H1 (cell line): Measurements from ENCODE around the gene TPRG1L. TPM values are rescaled to one million over a fixed set of nuclear protein-coding genes. Genes with fewer than 3 reads are reported as not detected.

Experiments
- CTCF ChIA-PET: fragments of 300-600 bp; sonication (Branson Sonifier 250); formaldehyde crosslinking; loops from one replicate; lab custom pipeline; 2021; ENCODE audit not compliant: partially characterized antibody; lab: Charles Lee
- POLR2A ChIA-PET: fragments of 300-600 bp; sonication (Branson Sonifier 250); formaldehyde crosslinking; loops from one replicate; lab custom pipeline; 2021; ENCODE audit warnings: inconsistent platforms; ENCODE audit not compliant: partially characterized antibody; lab: Charles Lee
- DNase-seq, 2 experiments: peaks; one replicate each; pipeline versions ENCODE4 v3.0.0 to v3.0.0-alpha.2; 2010 to 2022; ENCODE audit warnings: low spot score in 2 of 2, low read depth in 1 of 2, mixed read lengths in 1 of 2
- FAIRE-seq: peaks from 2 replicates; lab custom pipeline; 2011; peaks lifted over from hg19 to GRCh38; lab: Jason Lieb, UNC
- H2AFZ ChIP-seq: 2 replicates; pipeline ENCODE4 v1.8.1; 2012; ENCODE audit warnings: low read length, inconsistent platforms
- H2AK5ac ChIP-seq: 2 replicates; pipeline ENCODE4 v1.6.1; 2013; ENCODE audit warnings: low read depth, low read length
- H2BK120ac ChIP-seq: replicated peaks from 2 replicates; pipeline ENCODE3; 2013; ENCODE audit warnings: low read depth, low read length, inconsistent platforms
- H2BK12ac ChIP-seq: 2 replicates; pipeline ENCODE4 v1.6.1; 2013; ENCODE audit warnings: low read depth, low read length
- H2BK15ac ChIP-seq: 2 replicates; pipeline ENCODE4 v1.6.1; 2013; ENCODE audit warnings: low read length
- H2BK20ac ChIP-seq: 2 replicates; pipeline ENCODE4 v1.6.1; 2013; ENCODE audit warnings: low read length
- H2BK5ac ChIP-seq: 2 replicates; pipeline ENCODE4 v1.6.1; 2013; ENCODE audit warnings: low read depth, low read length
- H3K14ac ChIP-seq: 2 replicates; pipeline ENCODE4 v1.6.1; 2013; ENCODE audit warnings: inconsistent platforms; ENCODE audit not compliant: insufficient read length
- H3K18ac ChIP-seq: 2 replicates; pipeline ENCODE4 v1.6.1; 2013; ENCODE audit warnings: low read length; ENCODE audit errors: extremely low read depth
- H3K23ac ChIP-seq: 2 replicates; pipeline ENCODE4 v1.6.1; 2013; ENCODE audit warnings: inconsistent platforms; ENCODE audit not compliant: insufficient read length
- H3K23me2 ChIP-seq: 2 replicates; pipeline ENCODE4 v1.6.1; 2013; ENCODE audit warnings: low read depth, low read length
- H3K27ac ChIP-seq: 2 replicates; pipeline ENCODE4 v1.6.1; 2011; ENCODE audit warnings: low read depth, low read length, inconsistent platforms
- H3K27me3 ChIP-seq, 4 experiments: replicated peaks in 1 of 4; 1 replicate in 1 of 4; 2 replicates in 3 of 4; pipeline versions ENCODE4 v1.6.1 to v1.8.1; 2011 to 2013; ENCODE audit warnings: low read length in 3 of 4, mild to moderate bottlenecking in 3 of 4, inconsistent platforms in 2 of 4, mixed read lengths in 2 of 4, moderate library complexity in 1 of 4; ENCODE audit not compliant: control insufficient read depth in 3 of 4, insufficient read depth in 3 of 4; ENCODE audit errors: extremely low read depth in 1 of 4
- H3K36me3 ChIP-seq, 4 experiments: 2 replicates each; pipeline versions ENCODE4 v1.6.1 to v1.8.1; 2011 to 2013; ENCODE audit warnings: mild to moderate bottlenecking in 4 of 4, low read length in 3 of 4, moderate library complexity in 2 of 4, control low read depth in 1 of 4, inconsistent platforms in 1 of 4; ENCODE audit not compliant: insufficient read depth in 4 of 4, control insufficient read depth in 2 of 4
- H3K4ac ChIP-seq: replicated peaks from 2 replicates; pipeline ENCODE3; 2013; ENCODE audit warnings: low read length, low read depth, mixed read lengths, inconsistent platforms; ENCODE audit not compliant: insufficient read length
- H3K4me1 ChIP-seq, 4 experiments: replicated peaks in 1 of 4; 1 replicate in 1 of 4; 2 replicates in 3 of 4; pipeline versions ENCODE4 v1.6.1 to v1.8.1; 2011 to 2013; ENCODE audit warnings: low read length in 3 of 4, inconsistent platforms in 2 of 4, mixed read lengths in 1 of 4; ENCODE audit not compliant: insufficient read depth in 4 of 4, control insufficient read depth in 3 of 4
- H3K4me2 ChIP-seq, 2 experiments: 2 replicates each; pipeline versions ENCODE4 v1.6.1 to v1.8.1; 2011 to 2013; ENCODE audit warnings: low read depth in 2 of 2, low read length in 2 of 2, control low read depth in 1 of 2, inconsistent platforms in 1 of 2, mild to moderate bottlenecking in 1 of 2; ENCODE audit not compliant: insufficient read depth in 1 of 2
- H3K4me3 ChIP-seq, 4 experiments: fragments of 200-600, 300-600 bp in 1 of 4; sonication (generic), shearing (Covaris generic), sonication (Bioruptor Twin) in 1 of 4; 2 replicates each; pipeline versions ENCODE4 v1.5.1 to v1.8.1; 2011 to 2016; ENCODE audit warnings: low read length in 4 of 4, low read depth in 3 of 4, control low read depth in 2 of 4, inconsistent platforms in 2 of 4, mild to moderate bottlenecking in 2 of 4, mixed read lengths in 1 of 4, moderate library complexity in 1 of 4; ENCODE audit not compliant: insufficient read depth in 2 of 4; ENCODE audit errors: extremely low read depth in 1 of 4
- H3K56ac ChIP-seq: replicated peaks from 2 replicates; pipeline ENCODE3; 2013; ENCODE audit warnings: low read depth, mild to moderate bottlenecking, mixed read lengths, low read length, inconsistent platforms; ENCODE audit not compliant: insufficient read length
- H3K79me1 ChIP-seq: 2 replicates; pipeline ENCODE4 v1.6.1; 2013; ENCODE audit warnings: low read depth, low read length, control low read depth
- H3K79me2 ChIP-seq, 2 experiments: 2 replicates each; pipeline versions ENCODE4 v1.6.1 to v1.8.1; 2012 to 2013; ENCODE audit warnings: low read length in 2 of 2, mild to moderate bottlenecking in 2 of 2, inconsistent platforms in 1 of 2; ENCODE audit not compliant: insufficient read depth in 2 of 2, control insufficient read depth in 1 of 2
- H3K9ac ChIP-seq, 4 experiments: replicated peaks in 1 of 4; 1 replicate in 1 of 4; 2 replicates in 3 of 4; pipeline versions ENCODE4 v1.6.1 to v1.8.1; 2011 to 2013; ENCODE audit warnings: low read depth in 3 of 4, low read length in 3 of 4, control low read depth in 2 of 4, mild to moderate bottlenecking in 2 of 4, moderate library complexity in 2 of 4, inconsistent platforms in 1 of 4; ENCODE audit errors: extremely low read depth in 1 of 4
- H3K9me3 ChIP-seq, 2 experiments: 2 replicates each; pipeline versions ENCODE4 v1.6.1 to v1.8.1; 2012 to 2013; ENCODE audit warnings: mild to moderate bottlenecking in 2 of 2, moderate library complexity in 2 of 2, control low read depth in 1 of 2, inconsistent platforms in 1 of 2, low read depth in 1 of 2, low read length in 1 of 2, mixed read lengths in 1 of 2; ENCODE audit not compliant: insufficient read depth in 2 of 2
- H4K20me1 ChIP-seq, 2 experiments: replicated peaks in 1 of 2; 2 replicates each; pipeline versions ENCODE3 to v1.8.1; 2011 to 2013; ENCODE audit warnings: inconsistent platforms in 2 of 2, low read length in 2 of 2, mild to moderate bottlenecking in 1 of 2; ENCODE audit not compliant: insufficient read depth in 2 of 2, control insufficient read depth in 1 of 2
- H4K5ac ChIP-seq: 2 replicates; pipeline ENCODE4 v1.6.1; 2013; ENCODE audit warnings: low read length, low read depth, mixed read lengths, inconsistent platforms; ENCODE audit not compliant: insufficient read length
- H4K8ac ChIP-seq: 2 replicates; pipeline ENCODE4 v1.8.0; 2013; ENCODE audit warnings: mild to moderate bottlenecking, moderate library complexity, low read length, inconsistent platforms; ENCODE audit not compliant: insufficient read depth; ENCODE audit errors: extremely low read depth
- H4K91ac ChIP-seq: replicated peaks from 2 replicates; pipeline ENCODE3; 2013; ENCODE audit warnings: low read length, mixed read lengths, inconsistent platforms; ENCODE audit not compliant: insufficient read length
- BACH1 ChIP-seq: IDR thresholded peaks from 2 replicates; pipeline ENCODE4 v1.6.1; 2012; ENCODE audit warnings: low read length, improper control_type of control experiment
- CTBP2 ChIP-seq: IDR thresholded peaks from 2 replicates; pipeline ENCODE4 v1.7.0; 2011; ENCODE audit warnings: borderline replicate concordance, mild to moderate bottlenecking, moderate library complexity, mixed read lengths, low read length; ENCODE audit not compliant: insufficient read depth, insufficient read length
- EZH2 ChIP-seq: fragments of 200-600 bp; sonication (generic); IDR thresholded peaks from 2 replicates; pipeline ENCODE4 v1.7.1; 2012; ENCODE audit warnings: low read depth, mild to moderate bottlenecking, moderate library complexity, low read length, inconsistent platforms; ENCODE audit not compliant: severe bottlenecking
- PHF8 ChIP-seq: fragments of 200-600 bp; sonication (generic); conservative IDR thresholded peaks from 2 replicates; pipeline ENCODE4 v1.7.1; 2012; ENCODE audit warnings: low read depth, mild to moderate bottlenecking, inconsistent platforms, low read length, moderate library complexity
- RFX5 ChIP-seq: IDR thresholded peaks from 2 replicates; pipeline ENCODE4 v1.6.1; 2011; ENCODE audit warnings: low read depth, low read length, improper control_type of control experiment, borderline replicate concordance
- RXRA ChIP-seq: IDR thresholded peaks from 2 replicates; pipeline ENCODE4 v1.6.1; 2011; ENCODE audit warnings: low read depth, mild to moderate bottlenecking, low read length, moderate library complexity; ENCODE audit not compliant: insufficient read depth
- SP2 ChIP-seq: IDR thresholded peaks from 2 replicates; pipeline ENCODE4 v1.6.1; 2012; ENCODE audit warnings: mild to moderate bottlenecking, low read length, inconsistent platforms
- TAF7 ChIP-seq: optimal IDR thresholded peaks from 2 replicates; pipeline ENCODE3; 2011; ENCODE audit warnings: low read depth, mild to moderate bottlenecking, inconsistent platforms, low read length, moderate library complexity, borderline replicate concordance
- WGBS, 2 experiments: shearing (Covaris generic) in 1 of 2; methylation state at CpG; one replicate each; pipeline versions ENCODE4 v1.1.6 to v1.1.7; 2013 to 2015; ENCODE audit warnings: low lambda C conversion rate in 2 of 2, mixed read lengths in 2 of 2, inconsistent platforms in 1 of 2, low coverage in 1 of 2, missing lambda C conversion rate in 1 of 2; ENCODE audit not compliant: insufficient replicate concordance in 2 of 2, insufficient coverage in 1 of 2, insufficient read length in 1 of 2; ENCODE audit errors: extremely low coverage in 1 of 2, missing lambda C conversion rate in 1 of 2; 5-methylcytosine and 5-hydroxymethylcytosine counted together
- polyA plus RNA-seq, 7 experiments: library from polyadenylated mRNA; depleted of rRNA in 3 of 7; stranded (reverse) in 5 of 7; unstranded in 2 of 7; fragments of >200 nt in 5 of 7; fragments of 200-250 nt in 2 of 7; gene quantifications; 1 replicate in 5 of 7; 2 replicates in 1 of 7; 4 replicates in 1 of 7; pipeline versions ENCODE4 v1.2.1 to v1.2.3, GENCODE V29; 2011 to 2013; ENCODE audit warnings: missing spikeins in 2 of 7, mixed read lengths in 2 of 7
- total RNA-seq: library from RNA; stranded (reverse); fragmentation: NEBNext Ultra II Directional; extraction: Animal tissue kit (Norgen Biotek cat#: 25700); gene quantifications from 2 replicates; pipeline ENCODE4 v1.2.1, GENCODE V29; 2021
- TF ChIP-seq, protein P1 (sequence below): IDR thresholded peaks from 2 replicates; pipeline ENCODE4 v1.6.1; 2012; ENCODE audit warnings: inconsistent platforms
- TF ChIP-seq, protein P2 (sequence below): IDR thresholded peaks from 2 replicates; pipeline ENCODE4 v1.6.1; 2012; ENCODE audit warnings: low read length, inconsistent platforms

The TPRG1L gene
- total and polyA plus RNA-seq, 2 of the 8 experiments (the other 6 are each of a cell fraction or from before 2014, with no cell fraction given) = 21.7 to 22.3 TPM

DNA sequence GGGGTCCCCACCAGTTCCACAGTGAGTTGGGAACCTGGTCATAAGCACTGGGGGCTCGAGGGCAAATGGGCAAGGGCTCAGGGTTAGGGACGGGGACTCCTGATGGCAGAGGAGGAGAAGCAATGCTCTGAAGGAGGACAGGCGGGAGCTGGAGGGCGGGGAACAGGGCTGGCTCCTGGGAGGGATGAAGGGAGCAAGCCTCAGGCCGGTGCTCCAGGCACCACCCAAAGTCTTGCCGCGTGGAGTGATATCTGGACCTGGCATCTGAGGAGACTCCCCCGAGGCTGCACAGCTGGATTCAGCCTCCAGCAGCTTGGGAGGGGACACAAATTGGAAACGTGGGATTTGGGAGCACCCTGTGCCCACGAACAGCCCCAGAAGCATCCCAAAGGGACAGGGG lies 24.5 kb upstream of the TPRG1L start:
- POLR2A ChIA-PET = no interaction called here
- no peak overlapping the region for H2BK120ac ChIP-seq
- no peak overlapping the region for H2BK20ac ChIP-seq
- H2AK5ac ChIP-seq = no peak overlapping the region
- H3K9me3 ChIP-seq = no peaks in the 10 kb centered on the region; a peak in 1 of 4 replicates
- no peak for DNase-seq
- H3K36me3 ChIP-seq = no peaks in the 10 kb centered on the region; a peak in 1 of 8 replicates
- no peak overlapping the region for H3K27ac ChIP-seq
- H2BK5ac ChIP-seq = no peak overlapping the region
- no peak overlapping the region for H2AFZ ChIP-seq
- no peak overlapping the region for H3K56ac ChIP-seq
- no peak overlapping the region for H4K91ac ChIP-seq
- H3K9ac ChIP-seq = no peak overlapping the region
- peaks cover 0 to 5% of the 10 kb centered on the region in 2 experiments for H4K20me1 ChIP-seq
- H3K14ac ChIP-seq = no peak overlapping the region
- peaks cover 4% of the 10 kb centered on the region; the same call in 1 of the 2 replicates for H3K79me1 ChIP-seq
- H3K4ac ChIP-seq = no peak overlapping the region
- H3K23me2 ChIP-seq = peaks cover 6% of the 10 kb centered on the region; the same call in 1 of the 2 replicates
- no peak overlapping the region for H3K4me3 ChIP-seq
- H3K4me2 ChIP-seq = no peak overlapping the region
- CTCF ChIA-PET = interaction anchor here (1.0 to 5.6 kb wide), 6 partner anchors 9 to 36 kb away, joined by 5 to 35 read pairs (median 20); no protein-coding TSS in a partner anchor
- H2BK15ac ChIP-seq = no peak overlapping the region
- no peak overlapping the region for H4K5ac ChIP-seq
- H3K79me2 ChIP-seq = peaks cover 0 to 2% of the 10 kb centered on the region in 2 experiments; a peak in 3 of 4 replicates
- FAIRE-seq = no peak
- peaks cover 0 to 22% (median 18%) of the 10 kb centered on the region in 4 experiments; a peak in 6 of 7 replicates for H3K4me1 ChIP-seq
- no peak overlapping the region for H3K18ac ChIP-seq
- peak overlapping the region; percentile 51 for H4K8ac ChIP-seq
- no peak overlapping the region for H3K23ac ChIP-seq
- no peak overlapping the region for H2BK12ac ChIP-seq
- WGBS, 2 experiments = 83% methylated on average over 10 of the region's 10 CpGs; no CpG with 5 or more reads in 1 of the 2 experiments
- no peaks in the 10 kb centered on the region for H3K27me3 ChIP-seq
- TF ChIP-seq CTBP2 (no peak), SP2 (no peak), RFX5 (no peak), RXRA (no peak), EZH2 (no peak), PHF8 (no peak), BACH1 (no peak), TAF7 (no peak)
- TF ChIP-seq, protein P1, sequence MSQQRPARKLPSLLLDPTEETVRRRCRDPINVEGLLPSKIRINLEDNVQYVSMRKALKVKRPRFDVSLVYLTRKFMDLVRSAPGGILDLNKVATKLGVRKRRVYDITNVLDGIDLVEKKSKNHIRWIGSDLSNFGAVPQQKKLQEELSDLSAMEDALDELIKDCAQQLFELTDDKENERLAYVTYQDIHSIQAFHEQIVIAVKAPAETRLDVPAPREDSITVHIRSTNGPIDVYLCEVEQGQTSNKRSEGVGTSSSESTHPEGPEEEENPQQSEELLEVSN = no peak
- TF ChIP-seq, protein P2, sequence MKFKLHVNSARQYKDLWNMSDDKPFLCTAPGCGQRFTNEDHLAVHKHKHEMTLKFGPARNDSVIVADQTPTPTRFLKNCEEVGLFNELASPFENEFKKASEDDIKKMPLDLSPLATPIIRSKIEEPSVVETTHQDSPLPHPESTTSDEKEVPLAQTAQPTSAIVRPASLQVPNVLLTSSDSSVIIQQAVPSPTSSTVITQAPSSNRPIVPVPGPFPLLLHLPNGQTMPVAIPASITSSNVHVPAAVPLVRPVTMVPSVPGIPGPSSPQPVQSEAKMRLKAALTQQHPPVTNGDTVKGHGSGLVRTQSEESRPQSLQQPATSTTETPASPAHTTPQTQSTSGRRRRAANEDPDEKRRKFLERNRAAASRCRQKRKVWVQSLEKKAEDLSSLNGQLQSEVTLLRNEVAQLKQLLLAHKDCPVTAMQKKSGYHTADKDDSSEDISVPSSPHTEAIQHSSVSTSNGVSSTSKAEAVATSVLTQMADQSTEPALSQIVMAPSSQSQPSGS = no peak
